ENCODE measurements around the gene ZNF486. TPM values are rescaled to one million over a fixed set of nuclear protein-coding genes. Genes with fewer than 3 reads are reported as not detected.

The ZNF486 gene
- total RNA-seq, result 9.4 and 9.7 TPM in 2 replicates

DNA sequence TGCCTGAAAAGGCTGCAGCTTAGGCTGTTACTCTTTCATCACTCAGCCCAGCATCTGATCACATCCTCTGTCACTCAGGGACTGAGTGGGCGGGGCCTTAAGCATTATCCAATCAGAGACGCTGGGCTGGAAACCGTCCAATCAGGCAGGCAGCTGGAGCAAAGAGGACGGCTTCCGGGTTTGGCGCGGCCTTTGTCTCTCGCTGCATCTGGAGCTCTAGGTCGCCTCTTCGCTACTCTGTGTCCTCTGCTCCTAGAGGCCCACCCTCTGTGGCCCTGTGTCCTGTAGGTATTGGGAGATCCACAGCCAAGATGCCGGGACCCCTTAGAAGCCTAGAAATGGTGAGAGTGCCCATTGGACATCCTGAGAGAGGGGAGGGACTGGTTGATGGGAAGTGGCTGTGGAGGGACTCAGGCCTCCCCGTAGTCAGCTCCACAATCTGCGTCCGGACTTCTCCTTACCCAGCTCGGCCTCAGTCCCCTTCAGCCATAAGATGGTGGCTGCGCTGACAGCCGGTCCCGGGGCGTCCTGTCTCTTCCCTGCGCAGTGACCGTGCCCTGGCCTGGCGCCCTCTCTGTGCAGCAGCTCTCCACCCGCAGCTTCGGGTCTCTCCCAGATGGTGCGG lies at the start of gene ZNF486:
Gene ZNF486, plus strand, starts transcription at position 195 of the 625 bp plus-strand sequence. Its CDS starts 117 bp downstream, at position 312.

Small RNA genes lying within 50 kb of the gene (small RNA-seq; reads per million reads assigned to genes)
- not detected for gene AC011447.4

Other genes starting within 250 kb of the ZNF486 start
- 2.0 and 5.0 TPM in 2 replicates for gene ZNF682, start 127.7 kb upstream of the ZNF486 start, total RNA-seq
- 2.0 and 2.5 TPM in 2 replicates for gene ZNF90, start 89.2 kb upstream of the ZNF486 start, total RNA-seq

Measured in articular chondrocyte of knee joint (primary cell).